Measurements from ENCODE around the gene OTUD3. TPM values are rescaled to one million over a fixed set of nuclear protein-coding genes. Genes with fewer than 3 reads are reported as not detected.

The OTUD3 gene
- total RNA-seq, 1 experiment from 2014 or later = 33.9 TPM

DNA sequence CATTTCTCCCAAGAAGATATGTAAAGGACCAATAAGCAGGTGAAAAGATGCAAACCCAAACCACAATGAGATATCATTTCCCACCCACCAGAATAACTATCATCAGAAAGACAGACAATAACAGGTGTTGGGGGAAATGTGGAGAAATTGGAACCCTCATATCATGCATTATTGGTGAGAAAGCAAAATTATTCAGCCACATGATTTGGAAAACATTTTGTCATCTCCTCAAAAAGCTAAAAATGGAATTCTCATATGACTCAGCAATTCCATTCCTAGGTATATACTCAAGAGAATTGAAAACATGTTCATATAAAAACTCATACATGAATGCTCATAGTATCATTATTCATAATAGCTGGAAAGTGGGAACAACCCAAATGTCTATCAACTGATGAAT is 42.0 kb upstream of the OTUD3 start:
- no peak for DNase-seq (ENCODE audit: low spot score)
- Histone ChIP-seq H3K36me3 (ENCODE audit: insufficient read depth, low read length, poor library complexity, severe bottlenecking) (no peaks in the 10 kb centered on the region), H3K9me3 (ENCODE audit: low read depth, low read length, poor library complexity, severe bottlenecking) (no peaks in the 10 kb centered on the region), H3K4me1 (ENCODE audit: insufficient read depth, low read length, poor library complexity, severe bottlenecking) (no peaks in the 10 kb centered on the region), H3K27ac (ENCODE audit: low read depth, low read length, poor library complexity, severe bottlenecking) (no peak overlapping the region), H3K27me3 (replicated peaks; ENCODE audit: insufficient read depth, low read depth, low read length, poor library complexity) (no peaks in the 10 kb centered on the region), H3K4me3 (ENCODE audit: low read depth, low read length, poor library complexity, severe bottlenecking) (no peak overlapping the region)
- TF ChIP-seq, protein P1, sequence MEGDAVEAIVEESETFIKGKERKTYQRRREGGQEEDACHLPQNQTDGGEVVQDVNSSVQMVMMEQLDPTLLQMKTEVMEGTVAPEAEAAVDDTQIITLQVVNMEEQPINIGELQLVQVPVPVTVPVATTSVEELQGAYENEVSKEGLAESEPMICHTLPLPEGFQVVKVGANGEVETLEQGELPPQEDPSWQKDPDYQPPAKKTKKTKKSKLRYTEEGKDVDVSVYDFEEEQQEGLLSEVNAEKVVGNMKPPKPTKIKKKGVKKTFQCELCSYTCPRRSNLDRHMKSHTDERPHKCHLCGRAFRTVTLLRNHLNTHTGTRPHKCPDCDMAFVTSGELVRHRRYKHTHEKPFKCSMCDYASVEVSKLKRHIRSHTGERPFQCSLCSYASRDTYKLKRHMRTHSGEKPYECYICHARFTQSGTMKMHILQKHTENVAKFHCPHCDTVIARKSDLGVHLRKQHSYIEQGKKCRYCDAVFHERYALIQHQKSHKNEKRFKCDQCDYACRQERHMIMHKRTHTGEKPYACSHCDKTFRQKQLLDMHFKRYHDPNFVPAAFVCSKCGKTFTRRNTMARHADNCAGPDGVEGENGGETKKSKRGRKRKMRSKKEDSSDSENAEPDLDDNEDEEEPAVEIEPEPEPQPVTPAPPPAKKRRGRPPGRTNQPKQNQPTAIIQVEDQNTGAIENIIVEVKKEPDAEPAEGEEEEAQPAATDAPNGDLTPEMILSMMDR (conservative IDR thresholded peaks at IDR 0.05; ENCODE audit: low read depth, low read length) = no peak
- intact Hi-C loops (cut with micrococcal nuclease; ENCODE audit: unreplicated experiment) = no loop called here
- ChIA-PET POLR2A (ENCODE audit: low non-redundant PET) (no interaction called here), CTCF (no interaction called here)
- BruUV-seq (replicated peaks) = no TSS peak

DNA sequence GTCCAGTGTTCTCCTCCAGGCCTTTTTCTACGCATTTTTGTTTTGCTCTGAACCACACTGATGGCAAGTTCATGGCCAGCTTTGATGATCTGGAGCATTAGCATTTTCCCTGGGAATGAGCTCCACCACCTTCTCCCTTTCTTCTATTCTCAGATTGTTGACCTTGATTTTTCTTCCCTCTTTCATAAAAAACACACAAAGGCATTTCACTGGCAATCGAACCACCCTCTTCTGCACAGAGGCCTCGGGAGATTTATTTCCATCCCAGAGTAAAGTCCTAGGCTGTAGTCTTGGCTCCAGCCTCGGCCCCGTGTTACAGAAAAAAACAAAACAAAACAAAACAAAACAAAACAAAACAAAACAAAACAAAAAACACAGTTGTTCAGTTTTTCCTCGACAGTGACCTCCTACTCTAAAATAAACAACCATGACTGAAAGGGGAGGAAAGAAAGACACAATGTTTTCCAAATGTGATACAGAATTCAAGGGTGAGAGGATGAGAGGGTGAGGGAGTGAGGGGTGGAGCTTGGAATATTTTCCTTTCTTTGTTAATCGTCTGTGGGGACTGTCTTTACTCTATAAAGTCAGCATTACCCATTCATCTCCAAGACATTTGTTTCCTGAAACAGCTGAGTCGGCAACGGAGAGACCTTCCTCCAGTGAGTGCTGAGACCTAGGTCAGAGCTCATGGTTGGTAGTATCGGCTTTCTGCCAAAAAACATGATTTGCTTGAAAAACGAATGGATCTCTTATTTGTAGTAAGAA is 37.3 kb upstream of the OTUD3 start:
- intact Hi-C loops (cut with micrococcal nuclease; ENCODE audit: unreplicated experiment) = no loop called here
- Histone ChIP-seq H3K4me3 (ENCODE audit: low read depth, low read length, poor library complexity, severe bottlenecking) (no peak overlapping the region), H3K9me3 (ENCODE audit: low read depth, low read length, poor library complexity, severe bottlenecking) (no peaks in the 10 kb centered on the region), H3K4me1 (ENCODE audit: insufficient read depth, low read length, poor library complexity, severe bottlenecking) (no peaks in the 10 kb centered on the region), H3K36me3 (ENCODE audit: insufficient read depth, low read length, poor library complexity, severe bottlenecking) (no peaks in the 10 kb centered on the region), H3K27me3 (replicated peaks; ENCODE audit: insufficient read depth, low read depth, low read length, poor library complexity) (no peaks in the 10 kb centered on the region), H3K27ac (ENCODE audit: low read depth, low read length, poor library complexity, severe bottlenecking) (no peak overlapping the region)
- TF ChIP-seq EZH2 (IDR thresholded peaks at IDR 0.05; ENCODE audit: borderline replicate concordance, low read depth, low read length, poor library complexity, severe bottlenecking) = no peak
- TF ChIP-seq, protein P1 (conservative IDR thresholded peaks at IDR 0.05; ENCODE audit: low read depth, low read length) = no peak
- DNase-seq (ENCODE audit: low spot score) = no peak
- ChIA-PET POLR2A (ENCODE audit: low non-redundant PET) (interaction anchor here (0.6 kb wide), 1 partner anchor 71 kb away, joined by 3 read pairs; no protein-coding TSS in a partner anchor), CTCF (no interaction called here)
- BruUV-seq (replicated peaks) = no TSS peak

DNA sequence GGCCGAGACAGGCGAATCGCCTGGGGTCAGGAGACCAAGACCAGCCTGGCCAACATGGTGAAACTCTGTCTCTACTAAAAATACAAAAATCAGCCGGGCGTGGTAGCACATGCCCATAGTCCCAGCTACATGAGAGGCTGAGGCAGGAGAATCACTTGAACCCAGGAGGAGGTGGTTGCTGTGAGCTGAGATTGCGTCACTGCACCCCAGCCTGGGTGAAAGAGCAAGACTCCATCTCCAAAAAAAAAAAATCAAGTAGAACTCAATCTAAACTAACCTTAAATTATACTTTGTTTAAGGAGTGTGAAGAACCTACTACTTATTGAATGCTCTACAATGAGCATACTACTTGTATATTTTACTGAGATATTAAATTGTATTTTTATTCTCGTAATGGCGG is 36.6 kb upstream of the OTUD3 start:
- no peak for DNase-seq (ENCODE audit: low spot score)
- ChIA-PET CTCF (no interaction called here), POLR2A (ENCODE audit: low non-redundant PET) (no interaction called here)
- TF ChIP-seq EZH2 (IDR thresholded peaks at IDR 0.05; ENCODE audit: borderline replicate concordance, low read depth, low read length, poor library complexity, severe bottlenecking) = no peak
- TF ChIP-seq, protein P1 (conservative IDR thresholded peaks at IDR 0.05; ENCODE audit: low read depth, low read length) = no peak
- H3K4me1 ChIP-seq (ENCODE audit: insufficient read depth, low read length, poor library complexity, severe bottlenecking) = no peaks in the 10 kb centered on the region
- intact Hi-C loops (cut with micrococcal nuclease; ENCODE audit: unreplicated experiment) = no loop called here
- H3K9me3 ChIP-seq (ENCODE audit: low read depth, low read length, poor library complexity, severe bottlenecking) = no peaks in the 10 kb centered on the region
- no peak overlapping the region for H3K4me3 ChIP-seq (ENCODE audit: low read depth, low read length, poor library complexity, severe bottlenecking)
- no peaks in the 10 kb centered on the region for H3K27me3 ChIP-seq (replicated peaks; ENCODE audit: insufficient read depth, low read depth, low read length, poor library complexity)
- no peaks in the 10 kb centered on the region for H3K36me3 ChIP-seq (ENCODE audit: insufficient read depth, low read length, poor library complexity, severe bottlenecking)
- no peak overlapping the region for H3K27ac ChIP-seq (ENCODE audit: low read depth, low read length, poor library complexity, severe bottlenecking)
- no TSS peak for BruUV-seq (replicated peaks)

Measured in A673 (cell line).